Endothelial cell (in vitro differentiated cells): Measurements from ENCODE around the gene ZPBP2. TPM values are rescaled to one million over a fixed set of nuclear protein-coding genes. Genes with fewer than 3 reads are reported as not detected.
A peak's percentile ranks its signal among the peaks of the same experiment; 100 is the strongest.

ENCODE experiments used
- DNase-seq: peaks from one replicate; pipeline ENCODE4 v3.0.0; 2021; ENCODE audit warnings: low spot score
- H3K27ac Mint-ChIP-seq: one replicate; pipeline ENCODE4 v1.8.0; 2021; ENCODE audit warnings: mixed read lengths, inconsistent platforms; ENCODE audit not compliant: unreplicated experiment
- H3K27me3 Mint-ChIP-seq: one replicate; pipeline ENCODE4 v1.8.0; 2021; ENCODE audit warnings: mild to moderate bottlenecking, moderate library complexity, mixed read lengths, inconsistent platforms; ENCODE audit not compliant: unreplicated experiment
- H3K36me3 Mint-ChIP-seq: one replicate; pipeline ENCODE4 v1.8.0; 2021; ENCODE audit warnings: mild to moderate bottlenecking, low read depth, mixed read lengths, inconsistent platforms; ENCODE audit not compliant: unreplicated experiment
- H3K4me1 Mint-ChIP-seq: one replicate; pipeline ENCODE4 v1.8.0; 2021; ENCODE audit warnings: mild to moderate bottlenecking, mixed read lengths, inconsistent platforms; ENCODE audit not compliant: unreplicated experiment
- H3K4me3 Mint-ChIP-seq: one replicate; pipeline ENCODE4 v1.8.0; 2021; ENCODE audit warnings: mild to moderate bottlenecking, mixed read lengths, inconsistent platforms; ENCODE audit not compliant: unreplicated experiment
- H3K9me3 Mint-ChIP-seq: one replicate; pipeline ENCODE4 v1.8.0; 2021; ENCODE audit warnings: mixed read lengths, inconsistent platforms; ENCODE audit not compliant: unreplicated experiment
- CTCF ChIP-seq: fragments of 200-600 bp; sonication (generic); IDR thresholded peaks from one replicate; pipeline ENCODE4 v1.5.0; 2021; ENCODE audit warnings: antibody characterized with exemption; ENCODE audit not compliant: unreplicated experiment
- total RNA-seq: library from RNA; stranded (reverse); fragmentation: NEBNext Ultra II Directional; extraction: Animal tissue kit (Norgen Biotek cat#: 25700); gene quantifications from one replicate; pipeline ENCODE4 v1.2.1, GENCODE V29; 2021; ENCODE audit not compliant: unreplicated experiment

Gene ZPBP2
- total RNA-seq, 1 donor from 2014 or later: not detected

- TF ChIP-seq CTCF: no peak
- Mint-ChIP-seq H3K27me3 (peaks cover 5% of the 10 kb centered on the region), H3K9me3 (no peaks in the 10 kb centered on the region), H3K4me1 (peaks cover 3% of the 10 kb centered on the region), H3K27ac (no peak within 1 kb of the TSS), H3K36me3 (no peaks in the 10 kb centered on the region), H3K4me3 (no peak within 1 kb of the TSS)
- DNase-seq: peak; percentile 77
These were observed 3.9 kb upstream of the ZPBP2 start, which contains the start of gene IKZF3 for GRCh38 chr17:39863918-39864746. Gene IKZF3 (minus strand): TSS chr17:39864312. CDS start chr17:39864126, 186 bp downstream.

GRCh38 chr17:39866013-39866730 lies 1.8 kb upstream of the ZPBP2 start:
- H3K4me3 Mint-ChIP-seq: no peak overlapping the region
- no peaks in the 10 kb centered on the region for H3K9me3 Mint-ChIP-seq
- H3K36me3 Mint-ChIP-seq: no peaks in the 10 kb centered on the region
- peaks cover 3% of the 10 kb centered on the region for H3K4me1 Mint-ChIP-seq
- no peak for TF ChIP-seq CTCF
- no peak for DNase-seq
- H3K27me3 Mint-ChIP-seq: peaks cover 6% of the 10 kb centered on the region
- H3K27ac Mint-ChIP-seq: no peak overlapping the region

GRCh38 chr17:39867084-39867879 lies 720 bp upstream of the ZPBP2 start:
- H3K9me3 Mint-ChIP-seq: no peaks in the 10 kb centered on the region
- H3K4me1 Mint-ChIP-seq: peaks cover 3% of the 10 kb centered on the region
- H3K4me3 Mint-ChIP-seq: no peak overlapping the region
- no peaks in the 10 kb centered on the region for H3K36me3 Mint-ChIP-seq
- no peak for TF ChIP-seq CTCF
- peaks cover 6% of the 10 kb centered on the region for H3K27me3 Mint-ChIP-seq
- H3K27ac Mint-ChIP-seq: no peak overlapping the region
- DNase-seq: no peak

GRCh38 chr17:39868554-39868942 lies 546 bp downstream of the ZPBP2 start:
- no peak for TF ChIP-seq CTCF
- Mint-ChIP-seq H3K9me3 (no peaks in the 10 kb centered on the region), H3K27ac (no peak overlapping the region), H3K36me3 (no peaks in the 10 kb centered on the region), H3K4me3 (no peak overlapping the region), H3K4me1 (peaks cover 2% of the 10 kb centered on the region), H3K27me3 (peaks cover 4% of the 10 kb centered on the region)
- no peak for DNase-seq
